NOMO-1 treated with dmso at 0.1 percent for 144 hours (cell line): ENCODE data around the gene RAP1A.

Experiments used
- DNase-seq: peaks from one replicate; lab custom pipeline; 2025; ENCODE audit not compliant: unreplicated experiment; lab: John Stamatoyannopoulos, UW

RAP1A gene

GRCh38 chr1:111619635-111620440 lies at the start of gene RAP1A:
RAP1A (plus strand) TSS chr1:111619789; CDS start chr1:111691361, 71,572 bp downstream.
- peak; percentile 67 for DNase-seq

- DNase-seq = no peak
These were observed 49.7 kb upstream of the RAP1A start for GRCh38 chr1:111569913-111570312.

GRCh38 chr1:111570781-111571181 lies 48.8 kb upstream of the RAP1A start:
- DNase-seq = no peak

GRCh38 chr1:111571239-111571638 lies 48.4 kb upstream of the RAP1A start:
- DNase-seq = no peak

GRCh38 chr1:111571987-111572386 lies 47.6 kb upstream of the RAP1A start:
- DNase-seq = no peak

GRCh38 chr1:111576547-111576946 lies 43.0 kb upstream of the RAP1A start:
- no peak for DNase-seq

- no peak for DNase-seq
These were observed 41.8 kb upstream of the RAP1A start for GRCh38 chr1:111577814-111578213.

- no peak for DNase-seq
These were observed 38.4 kb upstream of the RAP1A start for GRCh38 chr1:111581166-111581565.

- no peak for DNase-seq
These were observed 37.6 kb upstream of the RAP1A start for GRCh38 chr1:111582016-111582415.

- DNase-seq = no peak
These were observed 36.7 kb upstream of the RAP1A start for GRCh38 chr1:111582644-111583618.

GRCh38 chr1:111585447-111586086 lies 34.0 kb upstream of the RAP1A start:
- no peak for DNase-seq

GRCh38 chr1:111586112-111586511 lies 33.5 kb upstream of the RAP1A start:
- no peak for DNase-seq

- no peak for DNase-seq
These were observed 31.9 kb upstream of the RAP1A start for GRCh38 chr1:111587509-111588174.

- no peak for DNase-seq
These were observed 27.7 kb upstream of the RAP1A start for GRCh38 chr1:111591937-111592336.

- DNase-seq = no peak
These were observed 26.9 kb upstream of the RAP1A start for GRCh38 chr1:111592389-111593361.

GRCh38 chr1:111593403-111594305 lies 25.9 kb upstream of the RAP1A start:
- no peak for DNase-seq

- no peak for DNase-seq
These were observed 25.3 kb upstream of the RAP1A start for GRCh38 chr1:111594306-111594693.

- no peak for DNase-seq
These were observed 23.8 kb upstream of the RAP1A start for GRCh38 chr1:111595807-111596206.

- no peak for DNase-seq
These were observed 23.1 kb upstream of the RAP1A start for GRCh38 chr1:111596499-111596898.
